GM13977 (cell line): ENCODE measurements around the gene MAML1.

Experiments
- DNase-seq: peaks from one replicate; pipeline ENCODE4 v3.0.0; 2012; ENCODE audit warnings: low spot score
- CTCF ChIP-seq: IDR thresholded peaks from 2 replicates; pipeline ENCODE4 v1.5.1; 2012; ENCODE audit warnings: mild to moderate bottlenecking, control low read depth; ENCODE audit not compliant: insufficient read depth; ENCODE audit errors: extremely low read depth, missing control alignments
- in situ Hi-C: fragments of 300-500 bp; cut with MboI; formaldehyde crosslinking; loops from one replicate; pipeline ENCODE4 v1.12.0; 2022; ENCODE audit warnings: low sequenced_read_pairs, low pct_unique_long_range_greater_than_20kb, mixed read lengths, inconsistent platforms; ENCODE audit not compliant: unreplicated experiment

The MAML1 gene

DNA sequence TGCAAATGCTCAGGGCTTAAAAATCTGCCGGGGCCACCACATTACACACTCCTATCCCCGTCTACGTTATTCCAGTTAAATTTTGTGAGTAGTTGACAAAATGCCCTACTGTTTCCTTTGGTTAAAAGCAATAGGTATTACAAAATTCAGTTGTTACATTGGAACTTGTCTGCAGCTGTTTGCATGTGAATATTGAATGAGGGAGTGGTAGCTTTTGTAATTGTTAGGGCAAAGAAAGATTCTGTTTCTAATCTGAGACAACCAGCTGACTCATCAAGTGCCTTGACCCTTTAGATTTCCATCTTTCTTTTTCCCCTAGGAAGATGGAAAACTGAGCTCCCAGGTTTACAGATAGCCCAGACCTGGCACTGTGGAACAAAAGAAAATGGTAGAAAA is 30.2 kb downstream of the MAML1 start:
- DNase-seq = no peak
- no peak for TF ChIP-seq CTCF
- in situ Hi-C loops = no loop called here

GRCh38 chr5:179763215-179763945 is 30.8 kb downstream of the MAML1 start:
- peak; percentile 88 for TF ChIP-seq CTCF
- in situ Hi-C loops = no loop called here
- peak; percentile 73 for DNase-seq

GRCh38 chr5:179764056-179764455 is 31.4 kb downstream of the MAML1 start:
- in situ Hi-C loops = no loop called here
- no peak for DNase-seq
- TF ChIP-seq CTCF = no peak

DNA sequence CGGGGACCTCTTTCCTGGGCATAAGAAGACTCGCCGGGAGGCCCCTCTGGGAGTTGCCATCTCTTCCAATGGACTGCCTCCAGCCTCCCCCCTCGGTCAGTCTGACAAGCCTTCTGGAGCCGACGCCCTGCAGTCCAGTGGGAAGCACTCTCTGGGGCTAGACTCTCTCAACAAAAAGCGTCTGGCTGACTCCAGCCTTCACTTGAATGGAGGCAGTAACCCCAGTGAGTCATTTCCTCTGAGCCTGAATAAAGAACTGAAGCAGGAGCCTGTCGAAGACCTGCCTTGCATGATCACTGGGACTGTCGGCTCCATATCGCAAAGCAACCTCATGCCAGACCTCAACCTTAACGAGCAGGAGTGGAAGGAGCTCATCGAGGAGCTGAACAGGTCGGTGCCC is 32.8 kb downstream of the MAML1 start:
- TF ChIP-seq CTCF = no peak
- in situ Hi-C loops = no loop called here
- no peak for DNase-seq

DNA sequence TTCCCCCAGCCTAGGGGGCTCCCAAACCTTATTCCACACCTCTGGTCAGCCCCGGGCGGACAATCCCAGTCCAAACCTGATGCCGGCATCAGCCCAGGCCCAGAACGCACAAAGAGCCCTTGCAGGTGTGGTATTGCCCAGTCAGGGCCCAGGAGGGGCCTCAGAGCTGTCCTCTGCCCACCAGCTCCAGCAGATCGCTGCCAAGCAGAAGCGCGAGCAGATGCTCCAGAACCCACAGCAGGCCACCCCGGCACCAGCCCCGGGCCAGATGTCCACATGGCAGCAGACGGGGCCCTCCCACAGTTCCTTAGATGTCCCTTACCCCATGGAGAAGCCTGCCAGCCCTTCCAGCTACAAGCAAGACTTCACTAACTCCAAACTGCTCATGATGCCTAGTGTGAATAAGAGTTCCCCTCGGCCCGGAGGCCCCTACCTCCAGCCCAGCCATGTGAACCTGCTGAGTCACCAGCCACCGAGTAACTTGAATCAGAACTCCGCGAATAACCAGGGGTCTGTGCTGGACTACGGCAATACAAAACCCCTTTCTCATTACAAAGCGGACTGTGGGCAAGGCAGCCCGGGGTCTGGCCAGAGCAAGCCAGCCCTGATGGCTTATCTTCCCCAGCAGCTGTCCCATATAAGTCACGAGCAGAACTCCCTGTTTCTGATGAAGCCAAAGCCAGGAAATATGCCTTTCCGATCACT is 33.6 kb downstream of the MAML1 start:
- TF ChIP-seq CTCF = no peak
- no peak for DNase-seq
- in situ Hi-C loops = no loop called here

GRCh38 chr5:179766726-179767455 is 34.3 kb downstream of the MAML1 start:
- in situ Hi-C loops = no loop called here
- no peak for TF ChIP-seq CTCF
- DNase-seq = no peak
